ENCODE data around the gene TMEM62.

DNA sequence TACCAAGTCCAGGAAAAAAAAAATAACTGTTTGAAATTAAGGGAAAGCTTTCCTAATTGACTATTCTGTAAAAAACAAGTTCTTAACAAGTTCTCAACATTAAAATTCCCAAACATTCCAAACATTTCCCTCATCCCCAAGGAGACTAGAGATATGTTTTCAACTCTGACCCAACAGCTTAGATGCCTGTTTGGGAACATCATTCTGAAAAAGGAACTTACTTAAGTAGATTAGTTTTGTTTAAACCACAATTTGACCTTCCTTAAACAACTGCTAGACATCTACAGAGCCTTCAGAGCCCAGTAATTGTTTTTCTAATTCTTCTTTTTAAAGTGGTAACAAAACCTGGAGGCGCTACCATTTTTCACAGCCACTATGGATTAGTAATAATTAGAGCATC is 40.4 kb upstream of the TMEM62 start:
- TF ChIP-seq POLR2A (IDR thresholded peaks at IDR 0.05) = no peak
- TF ChIP-seq, protein P1, sequence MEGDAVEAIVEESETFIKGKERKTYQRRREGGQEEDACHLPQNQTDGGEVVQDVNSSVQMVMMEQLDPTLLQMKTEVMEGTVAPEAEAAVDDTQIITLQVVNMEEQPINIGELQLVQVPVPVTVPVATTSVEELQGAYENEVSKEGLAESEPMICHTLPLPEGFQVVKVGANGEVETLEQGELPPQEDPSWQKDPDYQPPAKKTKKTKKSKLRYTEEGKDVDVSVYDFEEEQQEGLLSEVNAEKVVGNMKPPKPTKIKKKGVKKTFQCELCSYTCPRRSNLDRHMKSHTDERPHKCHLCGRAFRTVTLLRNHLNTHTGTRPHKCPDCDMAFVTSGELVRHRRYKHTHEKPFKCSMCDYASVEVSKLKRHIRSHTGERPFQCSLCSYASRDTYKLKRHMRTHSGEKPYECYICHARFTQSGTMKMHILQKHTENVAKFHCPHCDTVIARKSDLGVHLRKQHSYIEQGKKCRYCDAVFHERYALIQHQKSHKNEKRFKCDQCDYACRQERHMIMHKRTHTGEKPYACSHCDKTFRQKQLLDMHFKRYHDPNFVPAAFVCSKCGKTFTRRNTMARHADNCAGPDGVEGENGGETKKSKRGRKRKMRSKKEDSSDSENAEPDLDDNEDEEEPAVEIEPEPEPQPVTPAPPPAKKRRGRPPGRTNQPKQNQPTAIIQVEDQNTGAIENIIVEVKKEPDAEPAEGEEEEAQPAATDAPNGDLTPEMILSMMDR (IDR thresholded peaks at IDR 0.05 in 8 of 11, conservative IDR thresholded peaks at IDR 0.05 in 3 of 11) = no peak

All from spleen (tissue), 7 donors.